K562 (cell line): ENCODE results near the gene XIRP1. TPM values are rescaled to one million over a fixed set of nuclear protein-coding genes. Genes with fewer than 3 reads are reported as not detected.

Experiments used
- ATAC-seq: fragments of 200-7000 bp; cut with Tn5 transposase; 3 replicates; pipeline ENCODE4 v1.9.1; 2020; ENCODE audit warnings: moderate library complexity
- BruUV-seq: library from RNA; stranded (reverse); fragments of 400-500 nt; replicated peaks from 2 replicates; lab custom pipeline; 2021; lab: Mats Ljungman, UMichigan
- CTCF ChIA-PET: fragments of 300-600 bp; formaldehyde crosslinking; extraction: SDS; loops from one replicate; lab custom pipeline; 2021; ENCODE audit warnings: low intra/inter-chr PET ratio; lab: Yijun Ruan, JAX
- POLR2A ChIA-PET: fragments of 300-600, 350-650 bp; sonication (Branson Sonifier 250); formaldehyde crosslinking; extraction: SDS; loops from one replicate; lab custom pipeline; 2021; ENCODE audit warnings: antibody characterized with exemption, inconsistent platforms; lab: Yijun Ruan, JAX
- DNase-seq, 4 experiments: peaks; one replicate each; pipeline versions ENCODE4 v3.0.0 to v3.0.0-alpha.2; 2011 to 2018; ENCODE audit warnings: low spot score in 3 of 4, mixed read lengths in 3 of 4; ENCODE audit errors: extremely low read depth in 1 of 4
- FAIRE-seq: peaks from 2 replicates; lab custom pipeline; 2011; peaks lifted over from hg19 to GRCh38; lab: Jason Lieb, UNC
- H2AFZ ChIP-seq: 2 replicates; pipeline ENCODE4 v1.6.0; 2011; ENCODE audit warnings: low read depth, low read length, control low read depth, inconsistent platforms
- H3K27ac ChIP-seq: fragments of 200-600 bp; 3 replicates; pipeline ENCODE4 v1.8.0; 2011; ENCODE audit warnings: low read depth, mild to moderate bottlenecking, control low read depth, inconsistent platforms, low read length, moderate library complexity, mixed read lengths; ENCODE audit errors: extremely low read depth
- H3K27me3 ChIP-seq, 2 experiments: fragments of 300-600 bp in 1 of 2; 2 replicates in 1 of 2; 3 replicates in 1 of 2; pipeline versions ENCODE4 v1.6.0 to v1.8.0; 2011; ENCODE audit warnings: inconsistent platforms in 2 of 2, low read length in 2 of 2, mild to moderate bottlenecking in 1 of 2, mixed read lengths in 1 of 2, moderate library complexity in 1 of 2; ENCODE audit not compliant: control insufficient read depth in 2 of 2, insufficient read depth in 2 of 2
- H3K36me3 ChIP-seq: fragments of 300-600 bp; 3 replicates; pipeline ENCODE4 v1.8.0; 2011; ENCODE audit warnings: mild to moderate bottlenecking, low read length, inconsistent platforms; ENCODE audit not compliant: control insufficient read depth, insufficient read depth
- H3K4me1 ChIP-seq, 2 experiments: fragments of 200-600 bp in 1 of 2; replicated peaks in 1 of 2; 2 replicates in 1 of 2; 3 replicates in 1 of 2; pipeline versions ENCODE4 v1.5.1 to v1.8.0; 2011; ENCODE audit warnings: inconsistent platforms in 2 of 2, low read length in 2 of 2, mild to moderate bottlenecking in 1 of 2, mixed read lengths in 1 of 2, moderate library complexity in 1 of 2; ENCODE audit not compliant: control insufficient read depth in 2 of 2, insufficient read depth in 2 of 2
- H3K4me2 ChIP-seq: 2 replicates; pipeline ENCODE4 v1.6.1; 2011; ENCODE audit warnings: low read length, control low read depth, inconsistent platforms, mixed read lengths; ENCODE audit not compliant: insufficient read depth
- H3K4me3 ChIP-seq: fragments of 200-600 bp; sonication (generic), shearing (Covaris generic); 2 replicates; pipeline ENCODE4 v1.5.1; 2016; ENCODE audit warnings: control low read depth, inconsistent platforms
- H3K79me2 ChIP-seq: fragments of 200-600 bp; 3 replicates; pipeline ENCODE4 v1.8.0; 2011; ENCODE audit warnings: low read length, inconsistent platforms; ENCODE audit not compliant: control insufficient read depth, insufficient read depth
- H3K9ac ChIP-seq, 2 experiments: 2 replicates each; pipeline versions ENCODE4 v1.6.0 to v1.6.1; 2011; ENCODE audit warnings: low read depth in 2 of 2, low read length in 2 of 2, control low read depth in 1 of 2, inconsistent platforms in 1 of 2, mild to moderate bottlenecking in 1 of 2, mixed read lengths in 1 of 2; ENCODE audit not compliant: insufficient read depth in 1 of 2
- H3K9me1 ChIP-seq: one replicate; pipeline ENCODE4 v1.6.0; 2011; ENCODE audit warnings: inconsistent platforms, mild to moderate bottlenecking, low read length, moderate library complexity; ENCODE audit not compliant: control insufficient read depth, insufficient read depth
- H3K9me3 ChIP-seq: replicated peaks from 2 replicates; pipeline ENCODE4 v1.5.1; 2011; ENCODE audit warnings: low read depth, low read length, inconsistent platforms; ENCODE audit not compliant: control insufficient read depth, insufficient read depth
- H4K20me1 ChIP-seq: replicated peaks from 2 replicates; pipeline ENCODE4 v1.6.1; 2011; ENCODE audit warnings: low read length, inconsistent platforms, mixed read lengths; ENCODE audit not compliant: control insufficient read depth, insufficient read depth
- GABPA ChIP-seq: fragments of 200-800 bp; sonication (Bioruptor generic); conservative IDR thresholded peaks from 2 replicates; pipeline ENCODE4 v1.6.1; 2016; ENCODE audit warnings: low read depth, missing genetic modification characterization, missing compliant biosample characterization
- NCOA6 ChIP-seq: fragments of 450-650 bp; IDR thresholded peaks from 2 replicates; pipeline ENCODE4 v1.6.1; 2017; ENCODE audit warnings: mild to moderate bottlenecking
- SPI1 ChIP-seq: IDR thresholded peaks from 2 replicates; pipeline ENCODE4 v1.6.1; 2011; ENCODE audit warnings: low read depth, low read length, control low read depth, borderline replicate concordance
- ZBTB9 ChIP-seq: fragments of 450-650 bp; formaldehyde crosslinking; IDR thresholded peaks from 2 replicates; pipeline ENCODE4 v1.4.0; 2020; ENCODE audit warnings: mild to moderate bottlenecking, moderate library complexity
- ZNF311 ChIP-seq: fragments of 250-450 bp; sonication (Bioruptor Pico); IDR thresholded peaks from 2 replicates; pipeline ENCODE4 v1.4.0; 2020; ENCODE audit warnings: mild to moderate bottlenecking, moderate library complexity
- WGBS: fragments of 100-300 bp; shearing (Covaris generic); methylation state at CpG from one replicate; pipeline ENCODE4 v1.1.6; 2016; ENCODE audit warnings: low coverage, mixed read lengths; ENCODE audit not compliant: insufficient coverage; ENCODE audit errors: missing lambda C conversion rate; 5-methylcytosine and 5-hydroxymethylcytosine counted together
- in situ Hi-C: fragments of 300-500 bp; cut with MboI; formaldehyde crosslinking; loops from 4 replicates; pipeline ENCODE4 v1.15.0; 2018; ENCODE audit warnings: inconsistent platforms, mixed read lengths
- intact Hi-C: fragments of 100-400 bp; cut with micrococcal nuclease; formaldehyde crosslinking; loops from 2 replicates; pipeline ENCODE4 v1.14.2; 2022
- polyA plus RNA-seq, 8 experiments: library from polyadenylated mRNA; depleted of rRNA in 4 of 8; stranded (reverse) in 5 of 8; unstranded in 3 of 8; fragments of >200 nt; fragmentation: Nextera tagmentation in 2 of 8; fragmentation: Illumina TruSeq in 1 of 8; extraction: Ambion mirVana in 2 of 8; extraction: Trizol in 1 of 8; gene quantifications; 2 replicates each; pipeline versions ENCODE4 v1.2.1 to v1.2.3, GENCODE V29; 2011 to 2014; ENCODE audit warnings: inconsistent platforms in 1 of 8, missing spikeins in 1 of 8
- total RNA-seq, 7 experiments: library from RNA; depleted of rRNA in 6 of 7; stranded (reverse); fragments of >200 nt in 6 of 7; fragmentation: Illumina TruSeq in 2 of 7; extraction: Trizol in 2 of 7; gene quantifications; 2 replicates each; pipeline versions ENCODE4 v1.2.1 to v1.2.3, GENCODE V29; 2011 to 2021; ENCODE audit warnings: low replicate concordance in 1 of 7

Gene XIRP1
- total and polyA plus RNA-seq, 9 of the 15 experiments (the other 6 are each of a cell fraction or from before 2014, with no cell fraction given) = 0.03 to 0.27 (median 0.08) TPM; not detected in 3

GRCh38 chr3:39226106-39226741 is 33.8 kb upstream of the XIRP1 start:
- Histone ChIP-seq H3K27me3 (peaks cover 11 to 14% of the 10 kb centered on the region in 2 experiments), H3K4me2 (no peak overlapping the region), H3K36me3 (no peaks in the 10 kb centered on the region), H2AFZ (no peak overlapping the region), H3K9me3 (no peaks in the 10 kb centered on the region), H3K4me3 (no peak overlapping the region), H3K27ac (no peak overlapping the region), H3K79me2 (no peaks in the 10 kb centered on the region), H3K9ac (no peak overlapping the region), H4K20me1 (no peaks in the 10 kb centered on the region), H3K9me1 (no peaks in the 10 kb centered on the region), H3K4me1 (no peaks in the 10 kb centered on the region)
- ATAC-seq = no peak
- ChIA-PET POLR2A (interaction anchor here (0.6 to 1.4 kb wide), 4 partner anchors 8 to 137 kb away, joined by 3 read pairs; no protein-coding TSS in a partner anchor), CTCF (no interaction called here)
- FAIRE-seq = no peak
- intact Hi-C loops = no loop called here
- BruUV-seq = no TSS peak
- 0% methylated on average over 3 of the region's 3 CpGs for whole genome bisulfite sequencing
- in situ Hi-C loops = no loop called here
- no peak for DNase-seq
- TF ChIP-seq ZNF311 (CRISPR knock-in tag) (no peak), GABPA (tag) (no peak), NCOA6 (no peak), ZBTB9 (CRISPR knock-in tag) (no peak), SPI1 (peak; percentile 79)
